AG09319 (cell line): Measurements from ENCODE around the gene ZNF580.

Experiments used
- DNase-seq: peaks from one replicate; pipeline ENCODE4 v3.0.0-alpha.2; 2010; ENCODE audit warnings: low read depth; ENCODE audit errors: extremely low read depth
- CTCF ChIP-seq: IDR thresholded peaks from 2 replicates; pipeline ENCODE4 v1.5.1; 2011; ENCODE audit warnings: low read depth, mild to moderate bottlenecking, inconsistent platforms, low read length, moderate library complexity

ZNF580 gene

GRCh38 chr19:55647732-55648584 is 7.2 kb downstream of the ZNF580 start, which contains the start of gene CCDC106:
Gene CCDC106 (plus strand): TSS chr19:55648212. CDS start chr19:55649047, 835 bp downstream.
- DNase-seq = no peak
- TF ChIP-seq CTCF = no peak

- no peak for TF ChIP-seq CTCF
- DNase-seq = no peak
Measured at GRCh38 chr19:55648585-55649267, 7.9 kb downstream of the ZNF580 start.

- DNase-seq = no peak
- no peak for TF ChIP-seq CTCF
Measured at GRCh38 chr19:55649268-55650125, 8.7 kb downstream of the ZNF580 start.

GRCh38 chr19:55650126-55650557 is 9.3 kb downstream of the ZNF580 start:
- no peak for DNase-seq
- no peak for TF ChIP-seq CTCF

GRCh38 chr19:55650602-55651230 is 9.9 kb downstream of the ZNF580 start:
- DNase-seq = no peak

GRCh38 chr19:55651236-55651635 is 10.4 kb downstream of the ZNF580 start:
- TF ChIP-seq CTCF = no peak
- DNase-seq = no peak

More at GRCh38 chr19:55650602-55651230, 9.9 kb downstream of the ZNF580 start:
- no peak for TF ChIP-seq CTCF
